GM12874 (cell line): ENCODE results near the gene CRPPA.

Experiments
- CTCF ChIP-seq: IDR thresholded peaks from 2 replicates; pipeline ENCODE4 v1.5.1; 2011; ENCODE audit warnings: low read depth, mild to moderate bottlenecking, control low read depth, low read length, moderate library complexity; ENCODE audit not compliant: insufficient read depth

Gene CRPPA

DNA sequence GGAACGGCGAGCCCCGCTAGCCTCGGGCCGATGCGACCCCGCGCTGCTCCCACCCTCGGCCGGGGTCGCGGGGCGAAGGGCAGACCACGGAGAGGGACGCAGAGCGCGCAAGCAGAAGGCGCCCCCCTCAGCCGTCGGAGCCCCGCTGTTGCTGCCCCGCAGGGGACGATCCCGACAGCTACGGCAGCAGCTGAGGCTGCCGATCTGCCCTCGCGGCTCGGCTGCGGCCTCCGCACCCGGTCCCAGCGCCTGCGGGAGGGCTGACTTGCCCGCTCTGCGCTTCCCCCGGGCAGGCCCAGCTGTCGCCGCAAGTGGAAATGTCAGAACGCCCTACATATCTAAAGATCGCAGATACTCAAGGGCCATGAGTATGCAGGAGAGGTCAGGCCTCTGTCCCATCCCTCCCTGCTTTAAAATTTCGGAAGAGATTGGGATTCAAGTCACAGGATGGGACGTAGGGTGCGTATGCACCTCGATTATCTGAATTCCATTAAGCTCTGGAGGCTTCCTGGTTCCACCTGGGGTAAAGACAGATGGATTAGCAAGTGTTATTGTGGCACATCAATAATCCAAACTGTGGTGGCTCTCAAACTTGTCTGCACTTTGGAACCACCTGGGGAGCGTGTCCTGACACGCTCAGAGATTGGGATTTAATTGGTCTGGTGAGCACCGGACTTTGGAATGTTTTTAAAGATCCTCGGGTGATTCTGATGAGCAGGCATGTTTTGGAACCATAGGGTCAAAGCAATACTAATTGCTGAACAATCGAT is at the start of gene CRPPA:
Gene CRPPA (minus strand): TSS at position 206 of the 770 bp plus-strand sequence. CDS start 216 bp downstream, outside the sequence.
- no peak for TF ChIP-seq CTCF

GRCh38 chr7:16465469-16466361 is 44.4 kb upstream of the CRPPA start, which contains the start of gene SOSTDC1:
TSS of gene SOSTDC1 (minus strand) at chr7:16465738. CDS start at chr7:16465668, 70 bp downstream.
- no peak for TF ChIP-seq CTCF

DNA sequence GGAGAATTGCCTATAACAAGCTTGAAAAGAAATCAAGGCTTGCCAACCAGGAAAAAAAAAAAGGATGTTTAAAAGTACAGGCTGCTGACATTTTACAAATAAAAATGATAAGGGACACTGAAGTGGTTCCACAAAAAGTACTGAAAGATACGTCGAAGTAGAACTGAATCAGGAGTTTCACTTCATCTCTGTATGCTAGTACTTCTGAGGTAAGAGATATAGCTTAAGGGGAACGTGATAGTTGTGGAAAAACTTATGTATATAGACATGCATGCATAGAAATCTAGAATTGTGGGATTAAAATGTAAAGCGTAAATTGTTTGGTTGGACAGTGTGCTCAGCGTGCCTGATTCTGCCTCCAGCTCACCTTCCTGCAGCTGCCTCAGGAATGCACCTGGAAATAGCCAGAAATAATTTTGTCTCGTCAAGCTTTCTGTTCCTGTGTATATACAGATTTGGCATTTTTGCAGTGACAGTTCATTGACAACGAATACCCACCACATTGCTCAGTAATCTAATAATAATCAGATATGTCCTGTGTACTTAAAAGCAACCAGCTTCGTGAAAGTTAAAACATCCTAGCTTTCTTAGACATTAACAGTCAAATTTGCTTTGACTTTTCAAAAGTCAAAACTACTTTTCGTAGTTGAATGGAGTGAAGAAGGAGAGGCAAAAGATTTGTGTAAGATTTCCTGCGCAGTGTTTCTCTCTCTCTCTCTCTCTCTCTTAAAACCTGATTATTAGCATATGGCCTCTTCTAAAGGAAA is 42.8 kb upstream of the CRPPA start:
- no peak for TF ChIP-seq CTCF

- no peak for TF ChIP-seq CTCF
Observed at GRCh38 chr7:16463520-16463919, 42.2 kb upstream of the CRPPA start.

DNA sequence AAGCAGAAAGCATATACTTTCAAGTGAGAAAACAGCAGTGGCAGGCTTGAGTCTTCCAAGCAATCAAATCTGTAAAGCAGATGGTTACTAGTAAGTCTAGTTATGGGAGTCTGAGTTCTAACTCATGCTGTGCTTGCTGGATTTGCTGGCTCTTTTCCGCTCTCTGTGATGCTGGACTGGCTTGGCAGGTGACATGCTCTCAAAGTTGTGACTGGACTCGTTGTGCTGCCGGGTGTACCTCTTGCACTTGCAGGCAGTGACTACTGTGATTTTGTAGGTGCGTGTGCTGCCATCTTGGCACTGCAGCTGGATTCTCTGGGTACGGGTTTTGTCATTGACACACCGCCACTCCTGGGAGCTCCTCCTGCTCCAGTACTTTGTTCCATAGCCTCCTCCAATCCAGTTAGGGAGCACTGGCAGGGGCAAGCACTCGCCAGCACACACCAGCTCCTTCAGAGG is 41.1 kb upstream of the CRPPA start:
- no peak for TF ChIP-seq CTCF

DNA sequence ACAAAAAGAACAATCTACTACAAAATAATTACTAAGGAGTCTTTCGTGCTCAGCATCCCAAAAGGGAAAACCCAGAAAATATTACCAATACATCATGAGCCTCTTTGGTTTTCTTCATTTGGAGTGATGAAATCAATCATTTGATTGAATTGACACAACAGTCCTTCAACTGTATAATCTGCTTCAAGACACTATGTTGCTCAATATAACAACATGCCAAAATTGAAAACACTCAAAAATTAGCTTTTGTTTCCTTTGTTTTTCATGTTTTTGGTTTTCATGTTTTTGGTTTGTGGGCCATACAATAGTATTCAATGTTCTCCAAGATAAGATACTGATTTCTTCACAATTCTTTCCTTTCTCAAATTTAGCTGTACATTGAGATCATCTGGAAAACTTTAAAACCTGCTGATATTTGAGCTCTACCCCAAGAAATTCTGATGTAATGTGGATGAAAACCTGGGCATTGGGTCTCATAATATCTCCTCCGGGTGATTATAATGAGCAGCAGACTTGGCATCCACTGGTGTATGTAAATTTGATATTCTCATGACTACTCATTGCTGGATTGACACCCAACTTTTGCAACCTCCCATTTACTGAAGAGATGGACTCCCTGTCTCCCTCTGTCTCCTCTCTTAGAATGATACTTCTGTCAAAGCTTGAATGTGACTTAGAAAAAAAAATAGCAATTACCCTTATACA is 39.6 kb upstream of the CRPPA start:
- TF ChIP-seq CTCF, result no peak
